ENCODE results near the gene MRTO4. TPM values are rescaled to one million over a fixed set of nuclear protein-coding genes. Genes with fewer than 3 reads are reported as not detected.
"Not testable (repeated sequence)": the region's sequence is repeated elsewhere in the genome, so short reads cannot be mapped to it uniquely, and the experiment has no call there.

The MRTO4 gene
- total RNA-seq (2014; rRNA removed; shearing (Covaris generic)): 94.7 and 109 TPM in 2 replicates

DNA sequence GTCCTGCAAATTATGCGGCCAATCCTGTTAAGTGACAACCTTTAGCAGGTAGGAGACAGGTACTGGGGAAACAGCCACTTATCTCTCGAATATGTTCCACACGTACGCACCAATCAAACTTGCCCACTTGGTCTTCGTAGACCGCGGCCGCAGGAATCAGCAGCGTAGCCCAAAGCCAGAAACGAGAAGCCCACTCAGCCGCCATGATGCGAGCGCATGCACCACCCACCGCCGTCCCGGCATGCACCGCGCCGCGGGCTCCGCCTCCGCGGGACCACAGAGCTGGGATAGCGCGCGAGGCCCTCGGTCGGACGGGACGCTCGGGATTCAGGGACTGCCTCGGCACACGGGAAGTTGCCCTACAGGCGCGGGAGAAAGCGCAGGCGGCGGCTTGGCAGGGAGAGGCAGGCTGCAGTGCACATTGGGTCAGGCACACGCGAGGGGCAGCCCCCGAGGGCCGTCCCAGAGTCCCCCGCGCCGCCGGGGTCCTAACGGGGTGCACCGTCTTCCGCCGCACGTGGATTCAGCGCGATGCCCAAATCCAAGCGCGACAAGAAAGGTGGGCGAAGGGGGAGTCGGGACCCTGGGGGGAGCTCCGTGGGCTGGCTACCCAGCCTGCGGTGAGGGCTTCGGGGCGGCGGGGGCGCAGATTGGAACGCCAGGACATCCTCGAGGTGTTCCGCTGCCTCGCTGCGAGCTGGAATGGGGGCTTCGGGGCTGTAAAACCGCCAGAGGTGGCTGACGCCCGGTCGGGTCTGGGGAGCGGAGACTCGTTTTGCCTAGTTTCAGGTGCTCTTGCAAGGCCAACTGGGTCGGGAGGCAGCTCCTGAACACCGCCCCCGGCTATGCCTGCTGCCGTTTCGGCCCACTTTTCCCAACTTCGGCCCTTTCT, at the start of gene MRTO4, which contains the start of gene EMC1:
MRTO4 (plus strand) TSS at position 501 of the 892 bp plus-strand sequence; CDS start at position 532, 31 bp downstream.
EMC1 (minus strand) TSS at position 220 of the 892 bp plus-strand sequence; CDS start at position 205, 15 bp downstream.
- peak; percentile 95 for DNase-seq (ENCODE audit: low read depth)

DNA sequence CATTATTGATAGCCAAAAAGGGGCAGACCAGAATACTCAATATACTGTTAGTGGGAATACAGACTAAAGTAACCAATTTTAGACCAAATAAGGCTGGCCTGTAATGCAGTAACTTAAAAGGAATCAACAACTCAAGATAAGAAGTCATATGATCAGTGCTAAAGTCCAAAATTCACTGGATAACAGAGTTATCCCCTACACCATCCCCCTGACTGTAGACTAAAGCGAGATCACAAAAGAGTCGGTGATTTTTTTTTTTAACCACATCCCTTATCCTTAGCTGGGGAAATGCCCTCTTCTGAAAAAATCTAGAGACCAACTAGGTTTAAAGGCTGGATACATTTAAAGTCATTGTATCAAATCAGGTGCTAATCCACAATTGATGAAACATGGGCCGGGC, 49.2 kb upstream of the MRTO4 start:
- no peak for DNase-seq (ENCODE audit: low read depth)

DNA sequence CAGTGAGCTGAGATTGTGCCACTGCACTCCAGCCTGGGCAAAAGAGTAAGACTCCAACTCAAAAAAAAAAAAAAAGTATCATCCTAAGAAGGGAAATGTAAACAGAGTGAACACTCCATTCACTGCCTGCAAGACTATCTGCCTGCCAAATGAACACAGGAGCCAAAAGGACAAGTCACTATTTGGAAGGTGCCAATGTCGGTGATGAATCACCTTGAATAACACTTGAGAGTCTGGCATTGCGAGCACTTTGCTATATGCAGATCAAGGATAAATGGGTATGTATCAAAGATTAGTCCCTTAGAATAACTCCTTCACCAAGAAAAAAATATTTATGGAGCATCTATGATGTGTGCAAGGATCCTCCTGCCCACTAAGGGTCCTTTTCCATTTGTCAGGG, 48.2 kb upstream of the MRTO4 start:
- peak; percentile 82 for DNase-seq (ENCODE audit: low read depth)

DNA sequence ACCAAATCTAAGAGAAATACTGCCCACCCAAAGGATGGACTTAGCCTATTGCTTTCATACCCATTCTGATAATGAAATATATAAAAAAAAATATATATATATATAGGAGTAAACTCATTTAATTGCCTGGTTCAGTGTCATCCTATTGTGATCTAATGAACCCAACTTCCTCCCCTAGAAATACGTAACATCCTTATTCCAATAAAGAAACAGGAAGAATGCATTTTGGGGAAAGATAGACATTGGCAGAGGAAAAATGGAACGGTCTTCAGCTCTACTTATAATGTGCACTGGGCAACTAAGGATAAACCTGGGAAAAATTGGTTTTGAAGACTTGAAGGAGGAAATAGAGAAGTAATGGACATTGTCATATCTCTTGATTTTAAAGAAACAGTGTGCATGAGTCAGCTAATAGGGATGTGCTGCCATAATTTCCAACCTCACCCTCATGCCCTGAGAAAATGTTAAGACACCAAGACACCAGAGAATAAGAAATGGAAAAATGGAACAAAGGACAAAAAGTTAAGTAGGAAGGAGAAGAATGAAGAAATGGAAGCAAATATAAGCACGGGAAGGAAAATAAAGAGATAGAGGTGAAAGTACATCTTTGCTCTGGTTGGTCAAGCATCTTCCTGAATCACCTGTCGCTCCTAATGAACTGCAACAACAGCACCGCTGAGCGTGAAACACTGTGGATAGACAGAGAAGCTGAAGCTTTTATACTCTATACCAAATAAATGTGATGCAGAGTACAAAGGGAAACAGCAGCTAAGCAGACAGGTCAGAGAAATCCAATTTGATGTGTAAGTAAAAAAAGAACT, 46.9 kb upstream of the MRTO4 start:
- no peak for DNase-seq (ENCODE audit: low read depth)

DNA sequence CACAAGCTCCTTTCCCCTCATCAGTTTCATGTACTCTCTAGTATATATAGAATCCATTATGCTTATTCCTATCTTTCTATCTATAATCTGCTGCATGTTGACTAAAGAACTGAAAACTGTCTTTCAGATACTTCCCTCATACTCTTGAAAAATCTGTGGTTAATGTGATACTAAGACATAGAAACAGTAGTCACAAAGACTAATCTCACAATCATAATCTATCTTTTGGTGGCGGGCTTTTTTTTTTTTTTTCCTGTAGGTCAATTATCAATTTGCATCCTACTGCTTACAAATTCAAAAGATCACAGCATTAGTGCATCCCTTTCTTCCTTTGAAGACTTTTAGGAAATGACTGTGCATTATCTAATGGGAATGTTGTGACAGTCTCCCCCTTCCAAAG, 46.2 kb upstream of the MRTO4 start:
- DNase-seq (ENCODE audit: low read depth): no peak

DNA sequence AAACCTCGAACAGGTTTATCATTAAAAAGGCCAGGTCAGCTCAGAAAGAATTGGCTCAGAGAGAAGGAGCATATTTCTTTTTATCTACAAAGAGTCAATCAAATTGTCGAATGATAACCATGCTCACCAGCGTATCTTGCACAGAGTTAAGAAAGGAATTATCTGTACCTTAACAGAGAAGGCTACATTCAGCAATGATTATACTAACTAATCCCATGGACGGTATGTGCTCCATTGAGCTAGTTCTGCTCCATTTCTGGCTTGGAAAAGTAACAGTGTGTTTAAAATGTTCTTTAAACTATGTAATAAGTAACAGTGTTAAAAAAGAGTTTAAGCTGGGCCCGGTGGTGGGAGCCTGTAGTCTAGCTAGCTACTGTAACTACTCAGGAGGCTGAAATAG, 45.8 kb upstream of the MRTO4 start:
- DNase-seq (ENCODE audit: low read depth): no peak

- DNase-seq (ENCODE audit: low read depth): no peak
Measured at GRCh38 chr1:19206947-19207346, 44.7 kb upstream of the MRTO4 start.

- no peak for DNase-seq (ENCODE audit: low read depth)
Measured at GRCh38 chr1:19208710-19209438, 42.7 kb upstream of the MRTO4 start.

- peak; percentile 61 for DNase-seq (ENCODE audit: low read depth)
Measured at GRCh38 chr1:19209439-19209989, 42.1 kb upstream of the MRTO4 start.

GRCh38 chr1:19209990-19210771, 41.4 kb upstream of the MRTO4 start, which contains the start of gene UBR4:
Gene UBR4 (minus strand): TSS chr1:19210266. CDS start chr1:19210248, 18 bp downstream.
- DNase-seq (ENCODE audit: low read depth): peak; percentile 98

GRCh38 chr1:19210772-19211549, 40.6 kb upstream of the MRTO4 start:
- no peak for DNase-seq (ENCODE audit: low read depth)

DNA sequence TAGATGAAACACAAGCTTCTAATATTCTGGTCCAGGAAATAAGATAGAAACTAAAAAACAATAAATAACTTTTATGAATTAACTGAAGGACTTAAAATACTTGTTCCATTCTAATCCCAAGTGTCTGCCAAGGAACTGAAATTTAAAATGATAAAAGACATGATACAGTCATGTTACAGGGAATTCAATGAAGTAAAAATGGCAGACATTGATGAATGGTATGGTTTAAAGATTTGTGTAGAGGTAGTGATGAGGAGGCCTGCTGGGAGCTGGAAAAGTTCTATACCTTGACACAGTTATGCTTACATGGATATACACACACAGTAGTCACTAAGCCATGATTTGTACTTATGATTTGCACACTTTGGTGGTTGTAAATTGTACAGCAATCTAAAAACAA, 39.4 kb upstream of the MRTO4 start:
- DNase-seq (ENCODE audit: low read depth): no peak

- no peak for DNase-seq (ENCODE audit: low read depth)
Measured at GRCh38 chr1:19213580-19213979, 38.0 kb upstream of the MRTO4 start.

DNA sequence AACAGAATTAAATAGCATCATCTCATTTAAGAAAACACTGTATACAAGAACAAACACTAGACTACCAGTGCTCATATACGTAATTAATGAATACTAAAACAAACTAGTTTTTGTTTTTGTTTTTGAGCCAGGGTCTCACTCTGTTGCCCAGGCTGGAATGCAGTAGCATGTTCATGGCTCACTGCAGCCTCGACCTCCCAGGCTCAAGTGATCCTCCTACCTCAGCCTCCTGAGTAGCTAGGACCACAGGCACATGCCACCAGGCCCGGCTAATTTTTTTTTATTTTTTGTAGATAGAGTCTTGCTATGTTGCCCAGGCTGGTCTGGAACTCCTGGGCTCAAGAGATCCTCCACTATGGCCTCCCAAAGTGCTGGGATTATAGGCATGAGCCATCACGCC, 35.0 kb upstream of the MRTO4 start:
- not testable (repeated sequence) for DNase-seq (ENCODE audit: low read depth)

- no peak for DNase-seq (ENCODE audit: low read depth)
Measured at GRCh38 chr1:19219451-19219850, 32.2 kb upstream of the MRTO4 start.

DNA sequence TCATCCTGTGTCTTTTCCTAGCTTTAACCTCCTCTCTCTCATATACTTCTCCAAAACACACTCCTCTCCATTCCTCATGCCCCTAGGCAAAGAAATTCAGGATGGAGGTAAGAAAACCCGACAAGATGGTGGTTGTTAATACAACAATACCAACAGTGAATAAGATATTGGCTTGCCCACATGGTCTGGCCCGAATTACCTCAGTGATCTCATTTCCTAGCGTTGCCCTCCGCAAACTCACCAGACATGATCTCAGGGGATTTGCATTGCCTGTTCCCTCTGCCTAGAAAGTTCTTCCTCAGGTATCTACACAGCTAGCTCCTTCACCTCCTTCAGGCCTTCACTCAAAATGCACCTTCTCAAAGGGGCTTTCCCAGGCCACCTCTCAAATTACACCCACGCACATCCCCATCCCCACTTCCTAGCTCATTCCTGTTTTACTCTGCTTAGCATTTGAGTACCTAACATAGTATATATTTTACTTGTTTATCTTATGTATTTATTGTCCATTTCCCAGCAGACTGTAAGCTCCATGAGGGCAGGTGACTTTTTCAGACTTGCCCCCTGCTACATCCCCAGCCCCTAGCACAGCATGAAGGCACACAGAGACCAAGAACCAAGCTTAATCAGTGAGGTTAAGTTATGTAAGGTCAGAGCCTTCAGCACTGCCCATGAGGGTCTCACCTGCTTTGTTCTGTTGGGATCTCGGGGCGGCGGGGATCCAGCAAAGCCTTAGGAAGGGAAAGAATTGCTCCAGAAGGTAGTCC, 31.3 kb upstream of the MRTO4 start:
- DNase-seq (ENCODE audit: low read depth): no peak

GRCh38 chr1:19220991-19221390, 30.6 kb upstream of the MRTO4 start:
- no peak for DNase-seq (ENCODE audit: low read depth)

DNA sequence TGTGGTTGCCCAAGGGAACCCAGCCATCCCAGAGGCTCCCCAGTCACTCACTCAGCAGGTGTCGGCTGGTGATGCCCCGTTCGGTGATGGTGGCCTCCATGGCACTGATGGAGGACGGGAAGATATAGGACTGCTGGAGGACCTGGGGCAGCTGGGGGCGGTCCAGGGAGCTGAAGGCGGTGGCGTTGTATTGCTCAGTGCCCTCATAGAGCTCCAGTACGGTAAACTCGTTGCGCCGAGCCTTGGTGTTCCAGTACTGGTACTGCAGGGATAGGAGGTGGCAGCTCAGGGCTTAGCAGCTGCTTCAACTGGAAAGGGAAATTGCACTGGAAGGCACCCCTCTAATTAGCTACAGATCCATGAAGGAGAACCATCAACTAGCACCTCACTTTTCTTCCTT, 29.0 kb upstream of the MRTO4 start:
- DNase-seq (ENCODE audit: low read depth): no peak

All from Daoy (cell line).